Measurements from ENCODE around the gene RBM38.

Gene RBM38

DNA sequence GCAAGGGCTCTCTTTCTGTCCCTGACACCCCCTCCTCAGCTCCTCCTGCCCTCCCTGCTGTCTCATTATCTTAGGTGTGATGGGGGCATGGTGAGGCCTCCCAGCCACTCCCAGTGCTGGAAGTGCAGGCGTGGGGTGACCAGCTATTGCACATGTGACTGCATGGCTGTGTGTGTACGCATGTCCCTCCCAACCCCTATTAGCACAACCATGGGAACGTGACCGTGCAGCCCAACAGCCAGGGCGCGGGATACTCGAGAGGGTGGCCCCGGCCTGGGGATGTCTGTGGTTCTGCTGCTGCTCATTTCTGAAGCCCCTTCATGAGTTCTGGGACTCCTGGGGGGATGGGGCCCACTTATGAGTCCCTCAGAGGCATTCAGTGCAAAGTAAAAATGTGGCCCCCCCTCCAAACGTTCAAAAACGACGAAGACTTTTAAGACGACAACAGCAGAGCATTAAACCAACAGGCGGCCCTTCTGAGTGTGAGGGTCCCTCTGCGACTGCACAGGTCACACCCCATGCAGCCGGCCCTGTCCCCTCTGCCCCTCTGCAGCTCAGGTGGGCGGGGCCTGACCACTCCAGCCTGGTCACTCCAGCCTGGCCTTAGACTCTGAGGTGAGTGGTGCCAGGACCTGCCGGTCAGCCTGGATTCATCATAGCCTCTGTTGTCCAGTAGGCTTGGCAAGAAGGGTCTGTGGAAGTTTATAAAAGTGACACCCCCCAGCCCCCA lies 51.1 kb downstream of the RBM38 start:
- TF ChIP-seq, protein P1, sequence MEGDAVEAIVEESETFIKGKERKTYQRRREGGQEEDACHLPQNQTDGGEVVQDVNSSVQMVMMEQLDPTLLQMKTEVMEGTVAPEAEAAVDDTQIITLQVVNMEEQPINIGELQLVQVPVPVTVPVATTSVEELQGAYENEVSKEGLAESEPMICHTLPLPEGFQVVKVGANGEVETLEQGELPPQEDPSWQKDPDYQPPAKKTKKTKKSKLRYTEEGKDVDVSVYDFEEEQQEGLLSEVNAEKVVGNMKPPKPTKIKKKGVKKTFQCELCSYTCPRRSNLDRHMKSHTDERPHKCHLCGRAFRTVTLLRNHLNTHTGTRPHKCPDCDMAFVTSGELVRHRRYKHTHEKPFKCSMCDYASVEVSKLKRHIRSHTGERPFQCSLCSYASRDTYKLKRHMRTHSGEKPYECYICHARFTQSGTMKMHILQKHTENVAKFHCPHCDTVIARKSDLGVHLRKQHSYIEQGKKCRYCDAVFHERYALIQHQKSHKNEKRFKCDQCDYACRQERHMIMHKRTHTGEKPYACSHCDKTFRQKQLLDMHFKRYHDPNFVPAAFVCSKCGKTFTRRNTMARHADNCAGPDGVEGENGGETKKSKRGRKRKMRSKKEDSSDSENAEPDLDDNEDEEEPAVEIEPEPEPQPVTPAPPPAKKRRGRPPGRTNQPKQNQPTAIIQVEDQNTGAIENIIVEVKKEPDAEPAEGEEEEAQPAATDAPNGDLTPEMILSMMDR (IDR thresholded peaks at IDR 0.05; ENCODE audit: low read depth, low read length): no peak
- TF ChIP-seq EZH2phosphoT487 (IDR thresholded peaks at IDR 0.05; ENCODE audit: low read depth): no peak
- H3K9ac ChIP-seq (ENCODE audit: low read length): no peak overlapping the region
- no peak overlapping the region for H3K4me3 ChIP-seq (ENCODE audit: low read length)
- no peaks in the 10 kb centered on the region for H3K79me2 ChIP-seq (ENCODE audit: low read length)
- H3K4me2 ChIP-seq (ENCODE audit: low read length): no peak overlapping the region
- peaks cover 3% of the 10 kb centered on the region; the same call in 1 of the 2 replicates for H3K4me1 ChIP-seq (ENCODE audit: low read length)
- H3K9me3 ChIP-seq (ENCODE audit: insufficient read depth, low read length): peaks cover 8% of the 10 kb centered on the region; the same call in 1 of the 2 replicates
- H4K20me1 ChIP-seq (ENCODE audit: insufficient read depth, low read length): no peaks in the 10 kb centered on the region
- peaks cover 22% of the 10 kb centered on the region for H3K27me3 ChIP-seq (ENCODE audit: low read depth, low read length)
- no peaks in the 10 kb centered on the region for H3K36me3 ChIP-seq (replicated peaks; ENCODE audit: low read depth, low read length)
- H3K27ac ChIP-seq (ENCODE audit: low read length): no peak overlapping the region
- H2AFZ ChIP-seq (ENCODE audit: low read depth, low read length): no peak overlapping the region

DNA sequence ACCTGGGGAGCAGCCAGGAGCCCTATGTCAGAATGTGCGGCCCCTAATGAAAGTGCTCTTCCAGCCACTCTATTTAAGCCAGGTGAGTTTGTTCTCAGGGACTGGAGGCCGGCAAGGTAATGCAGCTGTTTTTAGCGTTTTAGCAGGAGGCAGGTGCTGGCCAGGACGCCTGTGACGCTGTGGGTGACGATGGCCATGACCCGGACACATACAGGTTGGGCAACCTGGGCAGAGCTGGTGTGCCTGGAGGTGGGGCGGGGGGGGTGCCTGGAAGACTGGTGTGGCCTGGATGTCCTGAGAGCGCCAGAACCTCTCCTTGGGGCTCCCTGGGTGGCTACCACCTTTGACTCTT lies 51.7 kb downstream of the RBM38 start:
- Histone ChIP-seq H3K36me3 (replicated peaks; ENCODE audit: low read depth, low read length) (no peaks in the 10 kb centered on the region), H3K9me3 (ENCODE audit: insufficient read depth, low read length) (peaks cover 8% of the 10 kb centered on the region; the same call in 1 of the 2 replicates), H3K4me3 (ENCODE audit: low read length) (no peak overlapping the region), H3K4me2 (ENCODE audit: low read length) (no peak overlapping the region), H4K20me1 (ENCODE audit: insufficient read depth, low read length) (no peaks in the 10 kb centered on the region), H3K79me2 (ENCODE audit: low read length) (no peaks in the 10 kb centered on the region), H3K4me1 (ENCODE audit: low read length) (peaks cover 4% of the 10 kb centered on the region), H3K27me3 (ENCODE audit: low read depth, low read length) (peaks cover 26% of the 10 kb centered on the region), H3K27ac (ENCODE audit: low read length) (no peak overlapping the region), H2AFZ (ENCODE audit: low read depth, low read length) (no peak overlapping the region), H3K9ac (ENCODE audit: low read length) (no peak overlapping the region)
- TF ChIP-seq, protein P1 (IDR thresholded peaks at IDR 0.05; ENCODE audit: low read depth, low read length): no peak
- no peak for TF ChIP-seq EZH2phosphoT487 (IDR thresholded peaks at IDR 0.05; ENCODE audit: low read depth)

- Histone ChIP-seq H3K27ac (ENCODE audit: low read length) (no peak overlapping the region), H3K9me3 (ENCODE audit: insufficient read depth, low read length) (peaks cover 8% of the 10 kb centered on the region; the same call in 1 of the 2 replicates), H3K79me2 (ENCODE audit: low read length) (no peaks in the 10 kb centered on the region), H3K4me2 (ENCODE audit: low read length) (no peak overlapping the region), H3K9ac (ENCODE audit: low read length) (no peak overlapping the region), H4K20me1 (ENCODE audit: insufficient read depth, low read length) (no peaks in the 10 kb centered on the region), H3K4me3 (ENCODE audit: low read length) (no peak overlapping the region), H3K36me3 (replicated peaks; ENCODE audit: low read depth, low read length) (no peaks in the 10 kb centered on the region), H2AFZ (ENCODE audit: low read depth, low read length) (no peak overlapping the region), H3K27me3 (ENCODE audit: low read depth, low read length) (peaks cover 27% of the 10 kb centered on the region), H3K4me1 (ENCODE audit: low read length) (peaks cover 11% of the 10 kb centered on the region)
- TF ChIP-seq, protein P1 (IDR thresholded peaks at IDR 0.05; ENCODE audit: low read depth, low read length): no peak
- TF ChIP-seq EZH2phosphoT487 (IDR thresholded peaks at IDR 0.05; ENCODE audit: low read depth): no peak
Measured at GRCh38 chr20:57443349-57444265, 52.4 kb downstream of the RBM38 start.
